GM12878 (cell line): Measurements from ENCODE around the gene SHFL. TPM values are rescaled to one million over a fixed set of nuclear protein-coding genes. Genes with fewer than 3 reads are reported as not detected.
A peak's percentile ranks its signal among the peaks of the same experiment; 100 is the strongest.

Experiments used
- BACH1 ChIP-seq: fragments of 450-650 bp; IDR thresholded peaks from 2 replicates; pipeline ENCODE4 v1.6.1; 2017; ENCODE audit warnings: mild to moderate bottlenecking, borderline replicate concordance
- BHLHE40 ChIP-seq, 2 experiments: fragments of 450-650 bp in 1 of 2; IDR thresholded peaks; 2 replicates each; pipeline ENCODE4 v1.6.1; 2011 to 2017; ENCODE audit warnings: low read depth in 2 of 2, borderline replicate concordance in 1 of 2, improper control_type of control experiment in 1 of 2, low read length in 1 of 2, mild to moderate bottlenecking in 1 of 2
- BMI1 ChIP-seq: fragments of 450-650 bp; IDR thresholded peaks from 2 replicates; pipeline ENCODE4 v1.6.1; 2016; ENCODE audit warnings: mild to moderate bottlenecking, moderate library complexity, borderline replicate concordance
- CBFB ChIP-seq: IDR thresholded peaks from 2 replicates; pipeline ENCODE4 v1.6.1; 2016; ENCODE audit warnings: antibody characterized with exemption, low read depth
- CEBPB ChIP-seq, 2 experiments: fragments of 150-350 bp in 1 of 2; IDR thresholded peaks; 2 replicates each; pipeline ENCODE4 v1.6.1; 2012 to 2014; ENCODE audit warnings: low read depth in 2 of 2, low read length in 2 of 2, borderline replicate concordance in 1 of 2, inconsistent platforms in 1 of 2
- GATAD2B ChIP-seq: fragments of 450-650 bp; conservative IDR thresholded peaks from 2 replicates; pipeline ENCODE4 v1.6.1; 2017; ENCODE audit warnings: low read depth, mild to moderate bottlenecking, moderate library complexity
- KAT2A ChIP-seq: conservative IDR thresholded peaks from 2 replicates; pipeline ENCODE4 v1.6.1; 2011; ENCODE audit warnings: low read depth, low read length; ENCODE audit not compliant: control insufficient read depth
- KLF5 ChIP-seq: fragments of 450-650 bp; IDR thresholded peaks from 2 replicates; pipeline ENCODE4 v1.6.1; 2014; ENCODE audit warnings: mild to moderate bottlenecking; ENCODE audit not compliant: partially characterized antibody
- LARP7 ChIP-seq: fragments of 450-650 bp; IDR thresholded peaks from 2 replicates; pipeline ENCODE4 v1.6.1; 2017; ENCODE audit warnings: mild to moderate bottlenecking
- MEF2A ChIP-seq: IDR thresholded peaks from 2 replicates; pipeline ENCODE4 v1.6.1; 2011; ENCODE audit warnings: low read depth, mild to moderate bottlenecking, low read length, moderate library complexity; ENCODE audit not compliant: insufficient read depth
- MEF2B ChIP-seq: fragments of 450-650 bp; IDR thresholded peaks from 2 replicates; pipeline ENCODE4 v1.6.1; 2018; ENCODE audit warnings: mild to moderate bottlenecking, moderate library complexity; ENCODE audit not compliant: partially characterized antibody, poor library complexity, severe bottlenecking
- NR2C1 ChIP-seq: fragments of 450-650 bp; IDR thresholded peaks from 2 replicates; pipeline ENCODE4 v1.6.1; 2017; ENCODE audit warnings: antibody characterized with exemption, mild to moderate bottlenecking, moderate library complexity
- NR2F1 ChIP-seq: fragments of 450-650 bp; conservative IDR thresholded peaks from 2 replicates; pipeline ENCODE4 v1.6.1; 2017; ENCODE audit warnings: mild to moderate bottlenecking
- NRF1 ChIP-seq: conservative IDR thresholded peaks from 2 replicates; pipeline ENCODE4 v1.6.1; 2011; ENCODE audit warnings: mild to moderate bottlenecking, low read depth, low read length, improper control_type of control experiment
- PAX8 ChIP-seq: fragments of 450-650 bp; IDR thresholded peaks from 2 replicates; pipeline ENCODE4 v1.6.1; 2017; ENCODE audit warnings: mild to moderate bottlenecking, moderate library complexity
- POLR2A ChIP-seq: IDR thresholded peaks from 2 replicates; pipeline ENCODE4 v1.6.1; 2011; ENCODE audit warnings: low read depth, mild to moderate bottlenecking, low read length
- polyA plus RNA-seq, 11 experiments: library from polyadenylated mRNA; depleted of rRNA in 4 of 11; unstranded in 6 of 11; stranded (reverse) in 5 of 11; fragments of >200 nt; fragmentation: Nextera tagmentation in 4 of 11; fragmentation: Illumina TruSeq in 1 of 11; extraction: Ambion mirVana in 4 of 11; extraction: Trizol in 1 of 11; gene quantifications; 1 replicate in 1 of 11; 2 replicates in 10 of 11; pipeline versions ENCODE4 v1.2.1 to v1.2.3, GENCODE V29; 2011 to 2016; ENCODE audit warnings: inconsistent platforms in 2 of 11, missing spikeins in 2 of 11, low read depth in 1 of 11
- total RNA-seq, 4 experiments: library from RNA; depleted of rRNA in 3 of 4; stranded (reverse); fragments of >200 nt in 3 of 4; fragmentation: Illumina TruSeq in 1 of 4; extraction: Trizol in 1 of 4; gene quantifications; 2 replicates each; pipeline versions ENCODE4 v1.2.1 to v1.2.3, GENCODE V29; 2013 to 2021
- TF ChIP-seq, protein P1 (sequence below), 3 experiments: IDR thresholded peaks in 2 of 3; conservative IDR thresholded peaks in 1 of 3; 2 replicates each; pipeline ENCODE4 v1.5.1; 2011; ENCODE audit warnings: low read depth in 3 of 3, low read length in 3 of 3, mild to moderate bottlenecking in 3 of 3, control low read depth in 2 of 3, moderate library complexity in 2 of 3, inconsistent platforms in 1 of 3, mixed read lengths in 1 of 3; ENCODE audit not compliant: control insufficient read depth in 2 of 3, insufficient read depth in 1 of 3; ENCODE audit errors: extremely low read depth in 1 of 3
- TF ChIP-seq, protein P2 (sequence below): fragments of 450-650 bp; IDR thresholded peaks from 2 replicates; pipeline ENCODE4 v1.6.1; 2018; ENCODE audit warnings: borderline replicate concordance, mild to moderate bottlenecking; ENCODE audit not compliant: partially characterized antibody
- TF ChIP-seq, protein P3 (sequence below): fragments of 450-650 bp; formaldehyde crosslinking; IDR thresholded peaks from 2 replicates; pipeline ENCODE4 v1.5.0; 2022; ENCODE audit warnings: mild to moderate bottlenecking, missing genetic modification characterization
- TF ChIP-seq, protein P4 (sequence below): IDR thresholded peaks from 2 replicates; pipeline ENCODE4 v1.6.1; 2011; ENCODE audit warnings: mild to moderate bottlenecking, low read depth, low read length, moderate library complexity; ENCODE audit not compliant: insufficient replicate concordance

The SHFL gene
- total and polyA plus RNA-seq, 10 of the 15 experiments (the other 5 are each of a cell fraction or from before 2014, with no cell fraction given) = 8.0 to 83.8 (median 40.7) TPM

DNA sequence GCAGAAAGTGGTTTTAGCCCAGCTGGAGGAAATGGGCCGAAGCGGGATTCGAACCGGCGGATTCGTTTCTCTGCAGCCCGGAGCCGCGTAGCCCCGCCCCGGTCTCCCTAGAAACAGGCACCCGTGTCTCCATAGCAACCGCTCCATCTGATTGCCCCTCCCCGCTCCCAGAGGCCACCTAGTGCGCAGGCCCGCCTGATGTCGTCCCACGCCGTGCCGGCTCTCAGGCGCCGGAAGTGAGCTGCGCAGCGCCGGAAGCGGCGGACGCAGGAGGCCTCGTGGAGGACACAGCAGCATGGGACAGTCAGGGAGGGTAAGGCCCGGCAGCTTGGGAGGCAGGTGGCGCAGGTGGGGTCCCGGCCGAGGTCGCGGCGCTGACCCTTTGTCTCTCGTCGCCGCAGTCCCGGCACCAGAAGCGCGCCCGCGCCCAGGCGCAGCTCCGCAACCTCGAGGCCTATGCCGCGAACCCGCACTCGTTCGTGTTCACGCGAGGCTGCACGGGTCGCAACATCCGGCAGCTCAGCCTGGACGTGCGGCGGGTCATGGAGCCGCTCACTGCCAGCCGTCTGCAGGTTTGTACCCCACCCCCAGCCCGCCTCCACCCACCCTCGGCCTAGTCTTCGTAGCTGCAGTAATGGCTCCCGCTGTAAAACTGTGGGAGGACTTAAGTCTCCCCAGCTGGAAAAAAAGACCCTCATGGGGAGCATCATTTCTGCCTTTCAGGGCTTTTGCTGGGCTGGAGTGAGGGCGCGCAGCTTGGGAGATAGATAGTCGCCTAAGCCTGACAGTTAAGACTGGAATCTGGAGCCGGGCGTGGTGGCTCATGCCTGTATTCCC lies 20.2 kb downstream of the SHFL start, which contains the start of gene PPAN (continued):
- TF ChIP-seq GATAD2B (0 out of 2 replicates have a peak, but pooled peaks have one; percentile 10), CBFB (0 out of 2 replicates have a peak, but pooled peaks have one; percentile 39), BACH1 (peak; percentile 55; the same call in 1 of the 2 replicates), PAX8 (no peak), KAT2A (no peak), KLF5 (peak; percentile 31), NR2C1 (peak; percentile 35; the same call in 1 of the 2 replicates), NRF1 (peak; percentile 76), LARP7 (peak; percentile 34), MEF2B (peak; percentile 85), BMI1 (peak; percentile 99), BHLHE40 (IDR thresholded peaks at IDR 0.05; ENCODE audit: borderline replicate concordance in 1 of 2, low read depth in 2 of 2, low read length in 1 of 2) (peak in 1 of 2 experiments; percentile 74; a peak in 3 of 4 replicates), POLR2A (peak; percentile 95), CEBPB (IDR thresholded peaks at IDR 0.05; ENCODE audit: borderline replicate concordance in 1 of 2, low read depth in 2 of 2, low read length in 2 of 2) (no peak), NR2F1 (peak; percentile 58; the same call in 1 of the 2 replicates), MEF2A (no peak)
- TF ChIP-seq, protein P1, sequence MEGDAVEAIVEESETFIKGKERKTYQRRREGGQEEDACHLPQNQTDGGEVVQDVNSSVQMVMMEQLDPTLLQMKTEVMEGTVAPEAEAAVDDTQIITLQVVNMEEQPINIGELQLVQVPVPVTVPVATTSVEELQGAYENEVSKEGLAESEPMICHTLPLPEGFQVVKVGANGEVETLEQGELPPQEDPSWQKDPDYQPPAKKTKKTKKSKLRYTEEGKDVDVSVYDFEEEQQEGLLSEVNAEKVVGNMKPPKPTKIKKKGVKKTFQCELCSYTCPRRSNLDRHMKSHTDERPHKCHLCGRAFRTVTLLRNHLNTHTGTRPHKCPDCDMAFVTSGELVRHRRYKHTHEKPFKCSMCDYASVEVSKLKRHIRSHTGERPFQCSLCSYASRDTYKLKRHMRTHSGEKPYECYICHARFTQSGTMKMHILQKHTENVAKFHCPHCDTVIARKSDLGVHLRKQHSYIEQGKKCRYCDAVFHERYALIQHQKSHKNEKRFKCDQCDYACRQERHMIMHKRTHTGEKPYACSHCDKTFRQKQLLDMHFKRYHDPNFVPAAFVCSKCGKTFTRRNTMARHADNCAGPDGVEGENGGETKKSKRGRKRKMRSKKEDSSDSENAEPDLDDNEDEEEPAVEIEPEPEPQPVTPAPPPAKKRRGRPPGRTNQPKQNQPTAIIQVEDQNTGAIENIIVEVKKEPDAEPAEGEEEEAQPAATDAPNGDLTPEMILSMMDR (IDR thresholded peaks at IDR 0.05 in 2 of 3, conservative IDR thresholded peaks at IDR 0.05 in 1 of 3; ENCODE audit: control insufficient read depth in 2 of 3, extremely low read depth in 1 of 3, insufficient read depth in 1 of 3, low read depth in 3 of 3, low read length in 3 of 3) = no peak
- TF ChIP-seq, protein P2, sequence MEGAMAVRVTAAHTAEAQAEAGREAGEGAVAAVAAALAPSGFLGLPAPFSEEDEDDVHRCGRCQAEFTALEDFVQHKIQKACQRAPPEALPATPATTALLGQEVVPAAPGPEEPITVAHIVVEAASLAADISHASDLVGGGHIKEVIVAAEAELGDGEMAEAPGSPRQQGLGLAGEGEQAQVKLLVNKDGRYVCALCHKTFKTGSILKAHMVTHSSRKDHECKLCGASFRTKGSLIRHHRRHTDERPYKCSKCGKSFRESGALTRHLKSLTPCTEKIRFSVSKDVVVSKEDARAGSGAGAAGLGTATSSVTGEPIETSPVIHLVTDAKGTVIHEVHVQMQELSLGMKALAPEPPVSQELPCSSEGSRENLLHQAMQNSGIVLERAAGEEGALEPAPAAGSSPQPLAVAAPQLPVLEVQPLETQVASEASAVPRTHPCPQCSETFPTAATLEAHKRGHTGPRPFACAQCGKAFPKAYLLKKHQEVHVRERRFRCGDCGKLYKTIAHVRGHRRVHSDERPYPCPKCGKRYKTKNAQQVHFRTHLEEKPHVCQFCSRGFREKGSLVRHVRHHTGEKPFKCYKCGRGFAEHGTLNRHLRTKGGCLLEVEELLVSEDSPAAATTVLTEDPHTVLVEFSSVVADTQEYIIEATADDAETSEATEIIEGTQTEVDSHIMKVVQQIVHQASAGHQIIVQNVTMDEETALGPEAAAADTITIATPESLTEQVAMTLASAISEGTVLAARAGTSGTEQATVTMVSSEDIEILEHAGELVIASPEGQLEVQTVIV = peak; percentile 49
- TF ChIP-seq, protein P3, sequence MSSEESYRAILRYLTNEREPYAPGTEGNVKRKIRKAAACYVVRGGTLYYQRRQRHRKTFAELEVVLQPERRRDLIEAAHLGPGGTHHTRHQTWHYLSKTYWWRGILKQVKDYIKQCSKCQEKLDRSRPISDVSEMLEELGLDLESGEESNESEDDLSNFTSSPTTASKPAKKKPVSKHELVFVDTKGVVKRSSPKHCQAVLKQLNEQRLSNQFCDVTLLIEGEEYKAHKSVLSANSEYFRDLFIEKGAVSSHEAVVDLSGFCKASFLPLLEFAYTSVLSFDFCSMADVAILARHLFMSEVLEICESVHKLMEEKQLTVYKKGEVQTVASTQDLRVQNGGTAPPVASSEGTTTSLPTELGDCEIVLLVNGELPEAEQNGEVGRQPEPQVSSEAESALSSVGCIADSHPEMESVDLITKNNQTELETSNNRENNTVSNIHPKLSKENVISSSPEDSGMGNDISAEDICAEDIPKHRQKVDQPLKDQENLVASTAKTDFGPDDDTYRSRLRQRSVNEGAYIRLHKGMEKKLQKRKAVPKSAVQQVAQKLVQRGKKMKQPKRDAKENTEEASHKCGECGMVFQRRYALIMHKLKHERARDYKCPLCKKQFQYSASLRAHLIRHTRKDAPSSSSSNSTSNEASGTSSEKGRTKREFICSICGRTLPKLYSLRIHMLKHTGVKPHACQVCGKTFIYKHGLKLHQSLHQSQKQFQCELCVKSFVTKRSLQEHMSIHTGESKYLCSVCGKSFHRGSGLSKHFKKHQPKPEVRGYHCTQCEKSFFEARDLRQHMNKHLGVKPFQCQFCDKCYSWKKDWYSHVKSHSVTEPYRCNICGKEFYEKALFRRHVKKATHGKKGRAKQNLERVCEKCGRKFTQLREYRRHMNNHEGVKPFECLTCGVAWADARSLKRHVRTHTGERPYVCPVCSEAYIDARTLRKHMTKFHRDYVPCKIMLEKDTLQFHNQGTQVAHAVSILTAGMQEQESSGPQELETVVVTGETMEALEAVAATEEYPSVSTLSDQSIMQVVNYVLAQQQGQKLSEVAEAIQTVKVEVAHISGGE (CRISPR knock-in tag) = peak; percentile 55; the same call in 1 of the 2 replicates
- TF ChIP-seq, protein P4, sequence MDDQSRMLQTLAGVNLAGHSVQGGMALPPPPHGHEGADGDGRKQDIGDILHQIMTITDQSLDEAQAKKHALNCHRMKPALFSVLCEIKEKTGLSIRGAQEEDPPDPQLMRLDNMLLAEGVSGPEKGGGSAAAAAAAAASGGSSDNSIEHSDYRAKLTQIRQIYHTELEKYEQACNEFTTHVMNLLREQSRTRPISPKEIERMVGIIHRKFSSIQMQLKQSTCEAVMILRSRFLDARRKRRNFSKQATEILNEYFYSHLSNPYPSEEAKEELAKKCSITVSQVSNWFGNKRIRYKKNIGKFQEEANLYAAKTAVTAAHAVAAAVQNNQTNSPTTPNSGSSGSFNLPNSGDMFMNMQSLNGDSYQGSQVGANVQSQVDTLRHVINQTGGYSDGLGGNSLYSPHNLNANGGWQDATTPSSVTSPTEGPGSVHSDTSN = peak; percentile 23
